RWPE1 (cell line): Measurements from ENCODE around the gene CDKAL1.

ENCODE experiments used
- CTCF ChIA-PET: fragments of 350-600 bp; sonication (Branson Sonifier 250); formaldehyde crosslinking; extraction: SDS; loops from one replicate; lab custom pipeline; 2021; lab: Yijun Ruan, JAX
- POLR2A ChIA-PET: fragments of 400-600 bp; formaldehyde crosslinking; extraction: SDS; loops from one replicate; lab custom pipeline; 2020; ENCODE audit warnings: antibody characterized with exemption; ENCODE audit not compliant: low non-redundant PET; lab: Yijun Ruan, JAX
- DNase-seq: peaks from one replicate; pipeline ENCODE4 v3.0.0; 2012; ENCODE audit warnings: low spot score
- H3K27ac ChIP-seq: fragments of 450-650 bp; 2 replicates; pipeline ENCODE4 v1.5.1; 2017
- TF ChIP-seq, protein P1 (sequence below): fragments of 450-650 bp; conservative IDR thresholded peaks from 2 replicates; pipeline ENCODE4 v1.5.1; 2017; ENCODE audit warnings: low read depth, mild to moderate bottlenecking

CDKAL1 gene

DNA sequence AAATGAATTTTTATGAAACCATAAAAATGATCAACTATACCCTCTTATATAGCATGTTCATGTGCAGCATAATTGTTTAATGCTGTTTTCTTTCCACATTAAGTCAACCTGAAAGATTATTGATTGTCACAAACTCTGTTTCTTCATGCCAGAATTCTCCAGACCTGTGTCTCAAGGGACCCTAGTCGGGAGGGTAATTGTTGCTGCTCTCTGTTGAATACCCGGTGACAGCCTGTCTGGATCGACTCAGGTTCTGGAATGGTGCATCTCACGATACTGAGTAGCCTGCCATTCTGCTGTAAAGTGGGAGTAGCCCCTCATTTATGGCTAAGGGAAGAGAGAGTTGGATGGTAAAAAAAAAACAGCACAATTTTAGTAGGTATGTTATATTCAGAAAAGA lies 609.4 kb downstream of the CDKAL1 start:
- no peak overlapping the region for H3K27ac ChIP-seq
- POLR2A ChIA-PET, result no interaction called here
- CTCF ChIA-PET, result interaction anchor here (0.6 kb wide), 1 partner anchor 343 kb away, joined by 3 read pairs; no protein-coding TSS in a partner anchor
- no peak for DNase-seq
- TF ChIP-seq, protein P1, sequence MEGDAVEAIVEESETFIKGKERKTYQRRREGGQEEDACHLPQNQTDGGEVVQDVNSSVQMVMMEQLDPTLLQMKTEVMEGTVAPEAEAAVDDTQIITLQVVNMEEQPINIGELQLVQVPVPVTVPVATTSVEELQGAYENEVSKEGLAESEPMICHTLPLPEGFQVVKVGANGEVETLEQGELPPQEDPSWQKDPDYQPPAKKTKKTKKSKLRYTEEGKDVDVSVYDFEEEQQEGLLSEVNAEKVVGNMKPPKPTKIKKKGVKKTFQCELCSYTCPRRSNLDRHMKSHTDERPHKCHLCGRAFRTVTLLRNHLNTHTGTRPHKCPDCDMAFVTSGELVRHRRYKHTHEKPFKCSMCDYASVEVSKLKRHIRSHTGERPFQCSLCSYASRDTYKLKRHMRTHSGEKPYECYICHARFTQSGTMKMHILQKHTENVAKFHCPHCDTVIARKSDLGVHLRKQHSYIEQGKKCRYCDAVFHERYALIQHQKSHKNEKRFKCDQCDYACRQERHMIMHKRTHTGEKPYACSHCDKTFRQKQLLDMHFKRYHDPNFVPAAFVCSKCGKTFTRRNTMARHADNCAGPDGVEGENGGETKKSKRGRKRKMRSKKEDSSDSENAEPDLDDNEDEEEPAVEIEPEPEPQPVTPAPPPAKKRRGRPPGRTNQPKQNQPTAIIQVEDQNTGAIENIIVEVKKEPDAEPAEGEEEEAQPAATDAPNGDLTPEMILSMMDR, result no peak

GRCh38 chr6:21144928-21145327 lies 610.7 kb downstream of the CDKAL1 start:
- TF ChIP-seq, protein P1, result no peak
- CTCF ChIA-PET, result interaction anchor here (0.6 kb wide), 1 partner anchor 104 kb away, joined by 5 read pairs; no protein-coding TSS in a partner anchor
- POLR2A ChIA-PET, result no interaction called here
- H3K27ac ChIP-seq, result no peak overlapping the region
- DNase-seq, result no peak

DNA sequence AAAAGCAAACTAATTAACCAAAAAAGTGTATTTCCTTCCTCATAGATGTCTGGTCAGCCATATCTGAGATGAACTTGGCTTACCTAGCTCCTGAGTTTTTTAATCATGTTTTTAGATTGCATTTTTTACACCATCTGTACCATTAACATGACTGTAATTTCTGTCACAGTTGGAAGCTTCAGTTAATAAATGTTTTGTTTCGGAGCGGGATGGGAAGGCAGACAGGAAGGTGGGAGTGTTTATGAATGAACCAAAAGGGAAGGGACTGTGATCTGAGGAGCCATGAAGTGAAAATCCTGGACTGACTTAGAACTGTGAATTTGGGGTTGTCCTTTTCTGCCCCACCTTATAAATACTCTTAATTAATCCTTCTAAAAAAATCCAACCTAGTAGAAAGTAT lies 613.7 kb downstream of the CDKAL1 start:
- no peak for DNase-seq
- no peak overlapping the region for H3K27ac ChIP-seq
- ChIA-PET CTCF (interaction anchor here (0.7 to 1.6 kb wide), 2 partner anchors 22 to 247 kb away, joined by 3 to 5 read pairs; no protein-coding TSS in a partner anchor), POLR2A (no interaction called here)
- TF ChIP-seq, protein P1, result no peak

GRCh38 chr6:21149470-21149869 lies 615.2 kb downstream of the CDKAL1 start:
- ChIA-PET POLR2A (no interaction called here), CTCF (no interaction called here)
- H3K27ac ChIP-seq, result no peak overlapping the region
- TF ChIP-seq, protein P1, result no peak
- no peak for DNase-seq

- POLR2A ChIA-PET, result no interaction called here
- no peak for DNase-seq
- TF ChIP-seq, protein P1, result no peak
- no peak overlapping the region for H3K27ac ChIP-seq
- CTCF ChIA-PET, result no interaction called here
Measured at GRCh38 chr6:21150667-21151066, 616.4 kb downstream of the CDKAL1 start.

- ChIA-PET CTCF (no interaction called here), POLR2A (no interaction called here)
- no peak for DNase-seq
- TF ChIP-seq, protein P1, result no peak
- no peak overlapping the region for H3K27ac ChIP-seq
Measured at GRCh38 chr6:21151119-21151518, 616.9 kb downstream of the CDKAL1 start.
